GM12873 (cell line): ENCODE data around the gene DUSP1.

Source experiments
- CTCF ChIP-seq: IDR thresholded peaks from 2 replicates; pipeline ENCODE4 v1.5.1; 2012; ENCODE audit warnings: low read depth, mild to moderate bottlenecking, moderate library complexity, low read length, control low read depth; ENCODE audit not compliant: insufficient read depth; ENCODE audit errors: missing control alignments

Gene DUSP1

GRCh38 chr5:172801179-172801671 lies 30.2 kb upstream of the DUSP1 start:
- no peak for TF ChIP-seq CTCF

GRCh38 chr5:172800088-172800551 lies 29.1 kb upstream of the DUSP1 start:
- no peak for TF ChIP-seq CTCF

GRCh38 chr5:172799416-172799815 lies 28.4 kb upstream of the DUSP1 start:
- no peak for TF ChIP-seq CTCF

GRCh38 chr5:172798422-172799215 lies 27.6 kb upstream of the DUSP1 start:
- TF ChIP-seq CTCF = no peak

- no peak for TF ChIP-seq CTCF
These were observed 26.8 kb upstream of the DUSP1 start for GRCh38 chr5:172797771-172798191.

GRCh38 chr5:172796306-172796705 lies 25.3 kb upstream of the DUSP1 start:
- TF ChIP-seq CTCF = no peak

GRCh38 chr5:172795318-172795977 lies 24.5 kb upstream of the DUSP1 start:
- TF ChIP-seq CTCF = no peak
